Measurements from ENCODE around the gene TYMS. TPM values are rescaled to one million over a fixed set of nuclear protein-coding genes. Genes with fewer than 3 reads are reported as not detected.

Gene TYMS
- polyA plus RNA-seq, 1 donor from 2014 or later, result 3.3 TPM

DNA sequence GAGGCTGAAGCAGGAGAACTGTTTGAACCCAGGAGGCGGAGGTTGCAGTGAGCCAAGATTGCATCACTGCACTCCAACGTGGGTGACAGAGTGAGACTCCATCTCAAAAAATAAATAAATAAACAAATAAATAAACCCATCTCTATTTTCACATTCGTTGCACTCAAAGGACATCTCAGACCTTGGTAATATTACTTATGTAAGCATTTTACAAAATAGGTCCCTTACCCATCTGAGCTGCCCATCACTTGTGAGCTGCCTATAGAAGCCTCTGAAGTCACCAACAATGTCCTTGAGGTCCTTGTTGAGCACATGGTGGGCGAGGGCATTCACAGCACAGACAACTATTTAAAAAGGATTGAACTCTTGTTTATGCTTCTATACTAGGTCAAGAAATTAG, 39.6 kb downstream of the TYMS start:
- no peaks in the 10 kb centered on the region for H3K9me2 ChIP-seq (ENCODE audit: insufficient read depth, low read length)
- H3K9me3 ChIP-seq (ENCODE audit: low read length), result no peaks in the 10 kb centered on the region
- no peak overlapping the region for H3K27ac ChIP-seq (ENCODE audit: low read length)
- no peak overlapping the region for H3K9ac ChIP-seq (ENCODE audit: low read length)
- no peaks in the 10 kb centered on the region for H3F3A ChIP-seq (ENCODE audit: insufficient read depth, low read length, poor library complexity, severe bottlenecking)
- H3K4me2 ChIP-seq (ENCODE audit: low read length), result no peak overlapping the region
- no peaks in the 10 kb centered on the region for H3K27me3 ChIP-seq (ENCODE audit: insufficient read depth, low read depth, low read length)
- H3K4me3 ChIP-seq (ENCODE audit: low read length), result no peak overlapping the region
- no peak overlapping the region for H2AFZ ChIP-seq (ENCODE audit: low read depth, low read length)
- TF ChIP-seq EZH2 (IDR thresholded peaks at IDR 0.05; ENCODE audit: borderline replicate concordance, insufficient read depth, low read length, poor library complexity, severe bottlenecking) (no peak), POLR2AphosphoS5 (IDR thresholded peaks at IDR 0.05) (no peak), MXI1 (conservative IDR thresholded peaks at IDR 0.05; ENCODE audit: poor library complexity, severe bottlenecking) (no peak), SMC3 (conservative IDR thresholded peaks at IDR 0.05; ENCODE audit: poor library complexity) (no peak), TAF1 (IDR thresholded peaks at IDR 0.05; ENCODE audit: low read depth) (no peak)
- TF ChIP-seq, protein P1, sequence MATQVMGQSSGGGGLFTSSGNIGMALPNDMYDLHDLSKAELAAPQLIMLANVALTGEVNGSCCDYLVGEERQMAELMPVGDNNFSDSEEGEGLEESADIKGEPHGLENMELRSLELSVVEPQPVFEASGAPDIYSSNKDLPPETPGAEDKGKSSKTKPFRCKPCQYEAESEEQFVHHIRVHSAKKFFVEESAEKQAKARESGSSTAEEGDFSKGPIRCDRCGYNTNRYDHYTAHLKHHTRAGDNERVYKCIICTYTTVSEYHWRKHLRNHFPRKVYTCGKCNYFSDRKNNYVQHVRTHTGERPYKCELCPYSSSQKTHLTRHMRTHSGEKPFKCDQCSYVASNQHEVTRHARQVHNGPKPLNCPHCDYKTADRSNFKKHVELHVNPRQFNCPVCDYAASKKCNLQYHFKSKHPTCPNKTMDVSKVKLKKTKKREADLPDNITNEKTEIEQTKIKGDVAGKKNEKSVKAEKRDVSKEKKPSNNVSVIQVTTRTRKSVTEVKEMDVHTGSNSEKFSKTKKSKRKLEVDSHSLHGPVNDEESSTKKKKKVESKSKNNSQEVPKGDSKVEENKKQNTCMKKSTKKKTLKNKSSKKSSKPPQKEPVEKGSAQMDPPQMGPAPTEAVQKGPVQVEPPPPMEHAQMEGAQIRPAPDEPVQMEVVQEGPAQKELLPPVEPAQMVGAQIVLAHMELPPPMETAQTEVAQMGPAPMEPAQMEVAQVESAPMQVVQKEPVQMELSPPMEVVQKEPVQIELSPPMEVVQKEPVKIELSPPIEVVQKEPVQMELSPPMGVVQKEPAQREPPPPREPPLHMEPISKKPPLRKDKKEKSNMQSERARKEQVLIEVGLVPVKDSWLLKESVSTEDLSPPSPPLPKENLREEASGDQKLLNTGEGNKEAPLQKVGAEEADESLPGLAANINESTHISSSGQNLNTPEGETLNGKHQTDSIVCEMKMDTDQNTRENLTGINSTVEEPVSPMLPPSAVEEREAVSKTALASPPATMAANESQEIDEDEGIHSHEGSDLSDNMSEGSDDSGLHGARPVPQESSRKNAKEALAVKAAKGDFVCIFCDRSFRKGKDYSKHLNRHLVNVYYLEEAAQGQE (IDR thresholded peaks at IDR 0.05; ENCODE audit: borderline replicate concordance), result no peak
- TF ChIP-seq, protein P2, sequence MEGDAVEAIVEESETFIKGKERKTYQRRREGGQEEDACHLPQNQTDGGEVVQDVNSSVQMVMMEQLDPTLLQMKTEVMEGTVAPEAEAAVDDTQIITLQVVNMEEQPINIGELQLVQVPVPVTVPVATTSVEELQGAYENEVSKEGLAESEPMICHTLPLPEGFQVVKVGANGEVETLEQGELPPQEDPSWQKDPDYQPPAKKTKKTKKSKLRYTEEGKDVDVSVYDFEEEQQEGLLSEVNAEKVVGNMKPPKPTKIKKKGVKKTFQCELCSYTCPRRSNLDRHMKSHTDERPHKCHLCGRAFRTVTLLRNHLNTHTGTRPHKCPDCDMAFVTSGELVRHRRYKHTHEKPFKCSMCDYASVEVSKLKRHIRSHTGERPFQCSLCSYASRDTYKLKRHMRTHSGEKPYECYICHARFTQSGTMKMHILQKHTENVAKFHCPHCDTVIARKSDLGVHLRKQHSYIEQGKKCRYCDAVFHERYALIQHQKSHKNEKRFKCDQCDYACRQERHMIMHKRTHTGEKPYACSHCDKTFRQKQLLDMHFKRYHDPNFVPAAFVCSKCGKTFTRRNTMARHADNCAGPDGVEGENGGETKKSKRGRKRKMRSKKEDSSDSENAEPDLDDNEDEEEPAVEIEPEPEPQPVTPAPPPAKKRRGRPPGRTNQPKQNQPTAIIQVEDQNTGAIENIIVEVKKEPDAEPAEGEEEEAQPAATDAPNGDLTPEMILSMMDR (IDR thresholded peaks at IDR 0.05; ENCODE audit: poor library complexity, severe bottlenecking), result no peak
- H3K36me3 ChIP-seq (ENCODE audit: insufficient read depth, low read length), result no peaks in the 10 kb centered on the region
- no peaks in the 10 kb centered on the region for H4K20me1 ChIP-seq (ENCODE audit: insufficient read depth)
- no peaks in the 10 kb centered on the region for H3K79me2 ChIP-seq (replicated peaks; ENCODE audit: insufficient read depth, low read length)

DNA sequence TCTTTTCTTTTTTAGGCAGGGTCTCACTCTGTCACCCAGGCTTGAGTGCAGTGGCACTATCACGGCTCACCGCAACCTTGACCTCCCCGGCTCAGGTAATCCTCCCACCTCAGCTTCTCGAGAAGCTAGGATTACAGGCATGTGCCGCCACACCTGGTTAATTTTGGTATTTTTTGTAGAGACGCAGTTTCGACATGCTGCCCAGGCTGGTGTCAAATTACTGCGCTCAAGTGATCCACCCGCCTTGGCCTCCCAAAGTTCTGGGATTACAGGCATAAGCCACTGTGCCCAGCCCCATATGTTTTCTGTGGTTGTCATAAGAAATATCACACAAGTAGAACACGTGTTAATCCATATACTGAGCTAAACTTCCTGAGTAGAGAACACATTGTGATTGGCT, 40.3 kb downstream of the TYMS start:
- Histone ChIP-seq H3K27ac (ENCODE audit: low read length) (no peak overlapping the region), H3K79me2 (replicated peaks; ENCODE audit: insufficient read depth, low read length) (no peaks in the 10 kb centered on the region), H3K36me3 (ENCODE audit: insufficient read depth, low read length) (no peaks in the 10 kb centered on the region), H3K4me2 (ENCODE audit: low read length) (no peak overlapping the region), H3F3A (ENCODE audit: insufficient read depth, low read length, poor library complexity, severe bottlenecking) (no peaks in the 10 kb centered on the region), H3K27me3 (ENCODE audit: insufficient read depth, low read depth, low read length) (no peaks in the 10 kb centered on the region), H3K9ac (ENCODE audit: low read length) (no peak overlapping the region), H2AFZ (ENCODE audit: low read depth, low read length) (no peak overlapping the region), H3K9me3 (ENCODE audit: low read length) (no peaks in the 10 kb centered on the region), H4K20me1 (ENCODE audit: insufficient read depth) (no peaks in the 10 kb centered on the region), H3K4me3 (ENCODE audit: low read length) (no peak overlapping the region), H3K9me2 (ENCODE audit: insufficient read depth, low read length) (no peaks in the 10 kb centered on the region)
- TF ChIP-seq POLR2AphosphoS5 (IDR thresholded peaks at IDR 0.05) (no peak), SMC3 (conservative IDR thresholded peaks at IDR 0.05; ENCODE audit: poor library complexity) (no peak), TAF1 (IDR thresholded peaks at IDR 0.05; ENCODE audit: low read depth) (no peak), EP300 (conservative IDR thresholded peaks at IDR 0.05; ENCODE audit: poor library complexity, severe bottlenecking) (no peak), EZH2 (IDR thresholded peaks at IDR 0.05; ENCODE audit: borderline replicate concordance, insufficient read depth, low read length, poor library complexity, severe bottlenecking) (no peak), MXI1 (conservative IDR thresholded peaks at IDR 0.05; ENCODE audit: poor library complexity, severe bottlenecking) (no peak), RAD21 (conservative IDR thresholded peaks at IDR 0.05) (no peak)
- TF ChIP-seq, protein P1 (IDR thresholded peaks at IDR 0.05; ENCODE audit: borderline replicate concordance), result no peak
- TF ChIP-seq, protein P2 (IDR thresholded peaks at IDR 0.05; ENCODE audit: poor library complexity, severe bottlenecking), result no peak
